NCI-H1436 (cell line): ENCODE measurements around the gene EHBP1L1.

ENCODE experiments used
- DNase-seq: peaks from one replicate; lab custom pipeline; 2025; lab: John Stamatoyannopoulos, UW

EHBP1L1 gene

GRCh38 chr11:65616575-65617001, 40.7 kb downstream of the EHBP1L1 start:
- no peak for DNase-seq

GRCh38 chr11:65617136-65617850, 41.4 kb downstream of the EHBP1L1 start:
- no peak for DNase-seq

GRCh38 chr11:65617990-65618751, 42.3 kb downstream of the EHBP1L1 start:
- no peak for DNase-seq

- no peak for DNase-seq
Measured at GRCh38 chr11:65618763-65619162, 42.9 kb downstream of the EHBP1L1 start.

- DNase-seq = no peak
Measured at GRCh38 chr11:65619281-65619928, 43.6 kb downstream of the EHBP1L1 start.

- DNase-seq = no peak
Measured at GRCh38 chr11:65620666-65621065, 44.8 kb downstream of the EHBP1L1 start.

GRCh38 chr11:65621460-65621859, 45.6 kb downstream of the EHBP1L1 start:
- no peak for DNase-seq

GRCh38 chr11:65622011-65622410, 46.2 kb downstream of the EHBP1L1 start:
- no peak for DNase-seq

GRCh38 chr11:65623177-65623576, 47.3 kb downstream of the EHBP1L1 start:
- no peak for DNase-seq

GRCh38 chr11:65623852-65624616, 48.2 kb downstream of the EHBP1L1 start:
- DNase-seq = no peak

- no peak for DNase-seq
Measured at GRCh38 chr11:65624931-65625627, 49.2 kb downstream of the EHBP1L1 start.

- DNase-seq = peak; percentile 7
Measured at GRCh38 chr11:65625628-65626342, 49.9 kb downstream of the EHBP1L1 start.

- DNase-seq = no peak
Measured at GRCh38 chr11:65627202-65627601, 51.3 kb downstream of the EHBP1L1 start.

- DNase-seq = no peak
Measured at GRCh38 chr11:65629579-65629978, 53.7 kb downstream of the EHBP1L1 start.

- no peak for DNase-seq
Measured at GRCh38 chr11:65630215-65630614, 54.4 kb downstream of the EHBP1L1 start.

GRCh38 chr11:65633390-65634108, 57.7 kb downstream of the EHBP1L1 start:
- no peak for DNase-seq

GRCh38 chr11:65634109-65634436, 58.2 kb downstream of the EHBP1L1 start:
- DNase-seq = no peak

GRCh38 chr11:65634440-65634839, 58.6 kb downstream of the EHBP1L1 start:
- no peak for DNase-seq

- no peak for DNase-seq
Measured at GRCh38 chr11:65634905-65635731, 59.3 kb downstream of the EHBP1L1 start.
